22Rv1 (cell line): ENCODE results near the gene GRSF1.

ENCODE experiments used
- H3K27ac ChIP-seq: fragments of 450-650 bp; 2 replicates; pipeline ENCODE4 v1.5.1; 2017
- ZFX ChIP-seq: fragments of 450-650 bp; IDR thresholded peaks from 2 replicates; pipeline ENCODE4 v1.6.1; 2017; ENCODE audit warnings: antibody characterized with exemption, borderline replicate concordance
- TF ChIP-seq, protein P1 (sequence below): fragments of 450-650 bp; IDR thresholded peaks from 2 replicates; pipeline ENCODE4 v1.5.1; 2017; ENCODE audit warnings: mild to moderate bottlenecking

GRSF1 gene

DNA sequence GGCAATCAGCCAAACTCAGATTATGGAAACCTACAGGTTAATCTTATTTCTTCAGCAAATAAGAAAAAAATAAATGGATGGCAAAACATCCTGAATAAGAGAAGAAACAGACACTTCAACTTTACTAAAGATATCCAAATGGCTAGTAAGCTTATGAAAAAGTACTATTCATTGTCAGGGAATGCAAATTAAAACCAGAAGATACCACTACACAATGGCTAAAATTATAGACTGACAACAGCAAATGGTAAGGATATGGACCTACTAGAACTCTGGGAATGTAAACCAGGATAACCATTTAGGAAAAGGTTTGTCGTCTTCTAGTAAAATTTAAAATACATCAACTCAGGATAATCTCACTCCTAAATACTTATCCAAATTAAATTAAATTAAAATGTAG, 24.3 kb downstream of the GRSF1 start:
- no peak for TF ChIP-seq ZFX
- TF ChIP-seq, protein P1, sequence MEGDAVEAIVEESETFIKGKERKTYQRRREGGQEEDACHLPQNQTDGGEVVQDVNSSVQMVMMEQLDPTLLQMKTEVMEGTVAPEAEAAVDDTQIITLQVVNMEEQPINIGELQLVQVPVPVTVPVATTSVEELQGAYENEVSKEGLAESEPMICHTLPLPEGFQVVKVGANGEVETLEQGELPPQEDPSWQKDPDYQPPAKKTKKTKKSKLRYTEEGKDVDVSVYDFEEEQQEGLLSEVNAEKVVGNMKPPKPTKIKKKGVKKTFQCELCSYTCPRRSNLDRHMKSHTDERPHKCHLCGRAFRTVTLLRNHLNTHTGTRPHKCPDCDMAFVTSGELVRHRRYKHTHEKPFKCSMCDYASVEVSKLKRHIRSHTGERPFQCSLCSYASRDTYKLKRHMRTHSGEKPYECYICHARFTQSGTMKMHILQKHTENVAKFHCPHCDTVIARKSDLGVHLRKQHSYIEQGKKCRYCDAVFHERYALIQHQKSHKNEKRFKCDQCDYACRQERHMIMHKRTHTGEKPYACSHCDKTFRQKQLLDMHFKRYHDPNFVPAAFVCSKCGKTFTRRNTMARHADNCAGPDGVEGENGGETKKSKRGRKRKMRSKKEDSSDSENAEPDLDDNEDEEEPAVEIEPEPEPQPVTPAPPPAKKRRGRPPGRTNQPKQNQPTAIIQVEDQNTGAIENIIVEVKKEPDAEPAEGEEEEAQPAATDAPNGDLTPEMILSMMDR = no peak
- no peak overlapping the region for H3K27ac ChIP-seq

DNA sequence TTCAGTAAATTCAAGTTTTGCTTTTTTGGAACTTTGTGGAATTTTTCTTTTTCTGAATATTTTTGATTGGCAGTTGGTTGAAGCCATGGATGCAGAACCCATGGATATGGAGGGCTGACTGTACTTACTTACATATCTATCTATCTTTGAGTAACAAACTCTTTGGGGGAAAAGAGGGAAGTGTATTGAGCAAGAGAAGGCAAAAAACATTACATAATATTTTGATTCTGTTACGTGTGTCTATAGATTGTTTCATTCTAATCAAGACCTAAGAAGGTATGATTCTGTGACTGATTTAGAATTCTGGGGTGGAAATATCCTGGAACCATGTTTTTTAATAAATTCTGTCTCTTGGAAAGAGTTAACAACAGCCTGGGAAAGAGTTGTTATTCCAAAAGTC, 31.5 kb downstream of the GRSF1 start:
- H3K27ac ChIP-seq = no peak overlapping the region
- TF ChIP-seq, protein P1 = no peak
- no peak for TF ChIP-seq ZFX

DNA sequence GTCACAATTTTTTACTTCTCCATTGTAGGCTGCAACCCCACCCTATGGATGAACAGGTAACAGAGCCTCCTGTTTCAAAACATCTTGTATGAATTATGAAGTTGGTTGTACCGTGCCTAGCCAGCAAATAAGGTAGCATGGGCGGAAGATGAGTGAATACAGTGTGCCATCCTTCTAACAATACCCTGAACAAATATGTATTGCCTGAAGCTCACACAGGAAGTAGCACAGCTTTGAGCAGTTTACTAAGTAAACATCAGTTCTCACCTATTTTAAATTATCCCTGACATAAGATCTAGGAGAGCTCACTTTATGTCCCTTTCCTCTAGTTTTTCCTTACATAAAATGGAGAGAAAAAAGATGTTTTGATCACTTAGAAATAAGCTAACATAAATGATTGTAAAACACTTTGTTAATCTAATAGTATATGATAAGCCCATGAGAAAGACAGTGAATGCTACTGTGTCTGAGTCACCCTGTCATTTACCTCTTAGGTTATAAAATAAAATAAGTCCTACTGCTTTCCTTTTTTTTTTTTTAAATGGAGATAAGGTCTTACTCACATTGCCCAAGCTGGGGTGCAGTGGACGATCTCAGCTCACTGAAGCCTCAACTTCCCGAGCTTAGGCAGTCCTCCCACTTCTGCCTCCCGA, 36.6 kb downstream of the GRSF1 start:
- no peak overlapping the region for H3K27ac ChIP-seq
- TF ChIP-seq, protein P1 = no peak
- no peak for TF ChIP-seq ZFX

DNA sequence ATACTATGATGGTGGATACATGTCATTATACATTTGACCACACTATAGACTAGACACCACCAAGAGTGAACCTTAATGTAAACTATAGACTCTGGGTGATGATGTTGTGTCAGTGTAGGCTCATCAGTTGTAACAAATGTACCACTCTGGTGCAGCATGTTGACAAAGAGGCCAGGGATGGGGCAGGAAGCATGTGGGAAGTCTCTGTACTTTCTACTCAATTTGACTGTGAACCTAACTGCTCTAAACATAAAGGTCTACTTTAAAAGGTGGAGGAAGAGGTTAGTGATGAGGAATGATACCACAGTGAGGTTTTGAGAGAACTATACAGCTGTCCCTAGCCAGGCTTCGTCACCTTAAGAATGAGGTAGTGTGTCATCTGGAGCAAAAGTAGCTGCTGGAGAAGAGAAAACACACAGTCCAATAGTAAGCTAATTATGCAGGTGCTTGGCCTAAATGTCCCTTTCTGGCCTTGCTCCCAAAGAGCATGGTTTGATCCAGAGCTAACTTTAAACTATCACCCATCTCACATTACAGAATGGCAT, 38.4 kb downstream of the GRSF1 start:
- no peak for TF ChIP-seq ZFX
- TF ChIP-seq, protein P1 = no peak
- H3K27ac ChIP-seq = no peak overlapping the region

DNA sequence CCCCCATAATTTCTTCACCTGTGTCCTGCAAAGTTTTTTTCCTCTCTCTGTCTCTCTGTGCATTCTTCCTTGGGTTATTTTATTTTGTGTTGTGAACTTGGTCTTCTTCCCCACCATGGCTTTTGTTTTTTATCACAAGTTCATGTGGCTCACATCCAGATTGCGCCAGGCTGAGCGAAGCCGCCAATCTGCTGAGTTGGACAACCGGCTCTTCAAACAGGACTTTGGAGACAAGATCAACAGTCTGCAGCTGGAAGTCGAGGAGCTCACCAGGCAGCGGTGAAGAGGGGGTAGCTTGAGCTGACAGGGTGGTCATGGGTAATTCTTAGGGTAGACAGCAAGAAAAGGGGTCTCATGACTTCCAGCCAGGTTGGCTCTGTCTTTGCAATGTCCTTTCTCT, 46.1 kb downstream of the GRSF1 start:
- TF ChIP-seq ZFX = no peak
- TF ChIP-seq, protein P1 = no peak
- no peak overlapping the region for H3K27ac ChIP-seq

DNA sequence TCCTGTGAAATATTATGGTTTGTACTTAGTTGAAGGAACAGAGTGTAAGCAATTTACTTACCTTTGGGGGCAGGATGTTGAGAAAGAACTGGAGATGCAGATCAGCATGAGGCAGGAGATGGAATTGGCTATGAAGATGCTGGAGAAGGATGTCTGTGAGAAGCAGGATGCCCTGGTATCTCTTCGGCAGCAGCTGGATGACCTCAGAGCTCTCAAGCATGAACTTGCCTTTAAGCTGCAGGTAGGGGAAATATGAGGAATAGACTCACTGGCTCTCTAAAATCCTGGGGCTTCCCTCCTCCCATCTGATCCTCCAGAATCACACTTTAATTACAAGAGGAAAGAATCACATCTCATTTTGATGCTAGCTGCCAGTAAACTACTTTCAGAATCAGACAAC, 51.0 kb downstream of the GRSF1 start:
- TF ChIP-seq, protein P1 = no peak
- TF ChIP-seq ZFX = no peak
- H3K27ac ChIP-seq = no peak overlapping the region

DNA sequence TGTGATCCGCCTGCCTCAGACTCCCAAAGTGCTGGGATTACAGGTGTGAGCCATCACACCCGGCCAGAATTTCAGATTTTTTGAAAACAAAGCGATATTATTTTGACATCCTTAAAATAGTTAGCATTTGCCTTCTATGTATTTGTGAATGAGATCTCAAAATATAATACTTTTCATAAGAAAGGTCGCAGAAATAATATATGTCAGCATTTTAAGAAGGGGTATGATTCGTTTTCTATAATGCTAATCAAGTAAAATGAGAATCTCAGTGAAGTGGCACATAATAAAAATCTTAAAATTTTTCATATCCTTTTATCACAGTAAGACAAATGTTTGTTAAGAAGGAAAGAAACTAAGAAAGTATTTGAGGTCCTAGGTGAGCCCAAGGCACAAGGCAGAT, 52.2 kb downstream of the GRSF1 start:
- H3K27ac ChIP-seq = no peak overlapping the region
- TF ChIP-seq ZFX = no peak
- TF ChIP-seq, protein P1 = no peak
